SK-N-SH (cell line): Measurements from ENCODE around the gene CUX1. TPM values are rescaled to one million over a fixed set of nuclear protein-coding genes. Genes with fewer than 3 reads are reported as not detected.

Experiments
- CTCF ChIA-PET: fragments of 300-600, 350-600 bp; formaldehyde crosslinking; extraction: SDS; loops from one replicate; lab custom pipeline; 2021; lab: Yijun Ruan, JAX
- POLR2A ChIA-PET: fragments of 350-600 bp; sonication (Branson Sonifier 250); formaldehyde crosslinking; extraction: SDS; loops from one replicate; lab custom pipeline; 2020; ENCODE audit warnings: antibody characterized with exemption, inconsistent platforms; lab: Yijun Ruan, JAX
- DNase-seq: peaks from one replicate; pipeline ENCODE4 v3.0.0; 2012
- H2AFZ ChIP-seq: fragments of 200-600 bp; sonication (generic); 2 replicates; pipeline ENCODE4 v1.8.1; 2016; ENCODE audit warnings: antibody characterized with exemption, mild to moderate bottlenecking, low read depth
- H3F3A ChIP-seq: fragments of 200-600 bp; sonication (generic); replicated peaks from 2 replicates; pipeline ENCODE3; 2016; ENCODE audit warnings: antibody characterized with exemption, mild to moderate bottlenecking; ENCODE audit not compliant: insufficient read depth
- H3K27ac ChIP-seq, 2 experiments: fragments of 200-500 bp in 1 of 2; fragments of 200-600 bp in 1 of 2; sonication (Bioruptor generic) in 1 of 2; sonication (generic), shearing (Covaris generic) in 1 of 2; 2 replicates each; pipeline versions ENCODE4 v1.5.1 to v1.6.1; 2014 to 2016; ENCODE audit warnings: low read depth in 2 of 2, inconsistent platforms in 1 of 2, low read length in 1 of 2, mild to moderate bottlenecking in 1 of 2, mixed read lengths in 1 of 2
- H3K27me3 ChIP-seq: fragments of 200-600 bp; sonication (generic), shearing (Covaris generic); 2 replicates; pipeline ENCODE4 v1.6.1; 2016; ENCODE audit warnings: mixed run types; ENCODE audit not compliant: insufficient read depth
- H3K36me3 ChIP-seq, 2 experiments: fragments of 200-500 bp in 1 of 2; fragments of 200-600 bp in 1 of 2; sonication (Bioruptor generic) in 1 of 2; sonication (generic) in 1 of 2; replicated peaks in 1 of 2; 2 replicates each; pipeline versions ENCODE3 to v1.5.1; 2014 to 2016; ENCODE audit warnings: low read length in 1 of 2, mild to moderate bottlenecking in 1 of 2; ENCODE audit not compliant: insufficient read depth in 2 of 2, control insufficient read depth in 1 of 2
- H3K4me1 ChIP-seq, 2 experiments: fragments of 200-500 bp in 1 of 2; fragments of 200-600 bp in 1 of 2; sonication (Bioruptor generic) in 1 of 2; sonication (generic), shearing (Covaris generic) in 1 of 2; 2 replicates each; pipeline versions ENCODE4 v1.5.1 to v1.6.1; 2014 to 2016; ENCODE audit warnings: low read depth in 1 of 2, low read length in 1 of 2, mixed run types in 1 of 2; ENCODE audit not compliant: insufficient read depth in 2 of 2, control insufficient read depth in 1 of 2
- H3K4me2 ChIP-seq: fragments of 200-600 bp; sonication (generic), shearing (Covaris generic); 2 replicates; pipeline ENCODE4 v1.6.1; 2017; ENCODE audit warnings: mixed run types
- H3K4me3 ChIP-seq, 2 experiments: fragments of 200-500 bp in 1 of 2; fragments of 200-600 bp in 1 of 2; sonication (Bioruptor generic) in 1 of 2; sonication (generic), shearing (Covaris generic) in 1 of 2; 2 replicates each; pipeline versions ENCODE4 v1.5.1 to v1.8.1; 2014 to 2016; ENCODE audit warnings: low read depth in 2 of 2, inconsistent platforms in 1 of 2, low read length in 1 of 2, mild to moderate bottlenecking in 1 of 2, mixed read lengths in 1 of 2, moderate library complexity in 1 of 2
- H3K79me2 ChIP-seq: fragments of 200-600 bp; sonication (generic); 2 replicates; pipeline ENCODE4 v1.8.1; 2017; ENCODE audit warnings: mild to moderate bottlenecking; ENCODE audit not compliant: insufficient read depth
- H3K9ac ChIP-seq: fragments of 200-600 bp; sonication (generic); 2 replicates; pipeline ENCODE4 v1.6.1; 2017; ENCODE audit warnings: mixed run types
- H3K9me2 ChIP-seq: fragments of 200-600 bp; sonication (generic); 2 replicates; pipeline ENCODE4 v1.6.1; 2017; ENCODE audit warnings: mixed run types
- H3K9me3 ChIP-seq: fragments of 200-600 bp; sonication (generic); 2 replicates; pipeline ENCODE4 v1.6.1; 2017; ENCODE audit warnings: mixed run types, mild to moderate bottlenecking, moderate library complexity
- H4K20me1 ChIP-seq: fragments of 200-600 bp; sonication (generic); 2 replicates; pipeline ENCODE4 v1.6.1; 2017; ENCODE audit warnings: mild to moderate bottlenecking, mixed run types; ENCODE audit not compliant: insufficient read depth
- CHD2 ChIP-seq: fragments of 150-350 bp; IDR thresholded peaks from 2 replicates; pipeline ENCODE4 v1.6.1; 2018; ENCODE audit warnings: low read length; ENCODE audit not compliant: partially characterized antibody
- ELF1 ChIP-seq: IDR thresholded peaks from 2 replicates; pipeline ENCODE4 v1.4.0; 2012
- EZH2phosphoT487 ChIP-seq: fragments of 200-600 bp; sonication (generic); IDR thresholded peaks from 2 replicates; pipeline ENCODE4 v1.6.1; 2017; ENCODE audit warnings: low read depth, mixed run types, mild to moderate bottlenecking, antibody characterized with exemption, moderate library complexity, borderline replicate concordance
- JUND ChIP-seq: IDR thresholded peaks from 2 replicates; pipeline ENCODE4 v1.4.0; 2012
- MXI1 ChIP-seq: IDR thresholded peaks from 2 replicates; pipeline ENCODE4 v1.6.1; 2012; ENCODE audit warnings: mild to moderate bottlenecking, low read depth, low read length, improper control_type of control experiment
- NRF1 ChIP-seq: IDR thresholded peaks from 2 replicates; pipeline ENCODE4 v1.6.1; 2012; ENCODE audit warnings: low read depth, mild to moderate bottlenecking, low read length
- RAD21 ChIP-seq: IDR thresholded peaks from 2 replicates; pipeline ENCODE4 v1.6.1; 2012; ENCODE audit warnings: mild to moderate bottlenecking, low read length
- RCOR1 ChIP-seq: fragments of 150-350 bp; IDR thresholded peaks from 2 replicates; pipeline ENCODE4 v1.6.1; 2017; ENCODE audit warnings: antibody characterized with exemption, low read length
- RFX5 ChIP-seq: IDR thresholded peaks from 2 replicates; pipeline ENCODE4 v1.6.1; 2012; ENCODE audit warnings: mild to moderate bottlenecking, improper control_type of control experiment, low read length
- TEAD4 ChIP-seq: IDR thresholded peaks from 2 replicates; pipeline ENCODE4 v1.4.0; 2012; ENCODE audit warnings: mild to moderate bottlenecking, borderline replicate concordance; ENCODE audit not compliant: insufficient read depth
- WGBS: methylation state at CpG from one replicate; pipeline ENCODE4 v1.1.6; 2017; ENCODE audit warnings: low lambda C conversion rate; 5-methylcytosine and 5-hydroxymethylcytosine counted together
- polyA plus RNA-seq, 3 experiments: library from polyadenylated mRNA; depleted of rRNA; stranded (reverse); fragments of >200 nt; gene quantifications; 2 replicates each; pipeline ENCODE4 v1.2.3, GENCODE V29; 2012
- TF ChIP-seq, protein P1 (sequence below): fragments of 150-350 bp; IDR thresholded peaks from 2 replicates; pipeline ENCODE4 v1.6.1; 2016; ENCODE audit warnings: mild to moderate bottlenecking, low read depth, low read length
- TF ChIP-seq, protein P2 (sequence below): IDR thresholded peaks from 2 replicates; pipeline ENCODE4; 2012
- TF ChIP-seq, protein P3 (sequence below): IDR thresholded peaks from 2 replicates; pipeline ENCODE4 v1.4.0; 2012; ENCODE audit warnings: low read depth, borderline replicate concordance

CUX1 gene
- polyA plus RNA-seq, 1 of the 3 experiments (the other 2 are of a cell fraction): 68.6 TPM

DNA sequence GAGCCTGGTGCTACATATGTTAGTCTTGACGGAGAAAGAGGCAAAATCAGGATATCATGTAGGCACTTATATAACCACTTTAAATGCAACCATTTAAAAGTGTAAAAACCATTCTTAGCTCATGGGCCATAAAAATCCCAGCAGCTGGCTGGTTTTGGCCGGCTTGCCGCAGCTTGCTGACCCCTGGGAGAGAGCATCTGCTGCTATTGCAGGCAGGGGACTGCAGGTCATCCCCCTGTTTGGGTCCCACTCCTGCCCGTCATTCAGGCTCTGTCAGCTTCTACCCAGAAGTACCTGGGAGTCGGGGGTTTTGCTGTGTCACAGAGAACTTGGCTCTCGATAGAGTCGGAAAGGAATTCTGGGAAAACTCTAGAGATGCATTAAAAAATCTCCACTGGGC lies 187.4 kb downstream of the CUX1 start (continued):
- TF ChIP-seq TEAD4: no peak
- no peak for TF ChIP-seq RAD21
- no peak for TF ChIP-seq MXI1
- TF ChIP-seq RCOR1: no peak
- TF ChIP-seq RFX5: no peak
- TF ChIP-seq NRF1: no peak

DNA sequence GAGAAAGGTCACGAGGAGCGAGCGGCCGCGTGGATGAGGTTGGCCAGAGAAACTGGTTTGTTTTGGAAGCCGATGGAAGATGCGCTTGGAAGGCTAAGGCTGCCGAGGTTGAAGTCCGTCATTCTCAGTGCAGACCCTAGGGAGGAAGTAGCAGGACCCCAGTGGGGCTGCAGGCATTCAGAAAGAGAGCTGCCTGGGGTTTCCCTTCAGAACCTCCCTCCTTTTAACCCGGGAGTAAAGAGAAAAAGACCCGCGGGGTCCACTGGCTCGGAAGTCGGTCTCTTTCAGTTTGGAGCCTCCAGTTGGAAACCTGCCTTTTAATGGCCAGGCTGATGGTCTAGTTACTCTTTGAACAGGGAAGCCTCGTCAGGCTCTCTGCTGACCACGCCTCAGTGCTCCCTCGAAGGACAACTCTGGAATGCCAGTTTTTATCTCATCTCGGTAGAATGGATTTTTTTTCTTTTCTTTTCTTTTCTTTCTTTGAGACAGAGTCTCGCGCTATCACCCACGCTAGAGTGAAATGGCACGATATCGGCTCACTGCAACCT lies 188.6 kb downstream of the CUX1 start:
- TF ChIP-seq ELF1 (no peak), JUND (no peak), RCOR1 (no peak), RFX5 (no peak), EZH2phosphoT487 (no peak), CHD2 (no peak)
- TF ChIP-seq, protein P1, sequence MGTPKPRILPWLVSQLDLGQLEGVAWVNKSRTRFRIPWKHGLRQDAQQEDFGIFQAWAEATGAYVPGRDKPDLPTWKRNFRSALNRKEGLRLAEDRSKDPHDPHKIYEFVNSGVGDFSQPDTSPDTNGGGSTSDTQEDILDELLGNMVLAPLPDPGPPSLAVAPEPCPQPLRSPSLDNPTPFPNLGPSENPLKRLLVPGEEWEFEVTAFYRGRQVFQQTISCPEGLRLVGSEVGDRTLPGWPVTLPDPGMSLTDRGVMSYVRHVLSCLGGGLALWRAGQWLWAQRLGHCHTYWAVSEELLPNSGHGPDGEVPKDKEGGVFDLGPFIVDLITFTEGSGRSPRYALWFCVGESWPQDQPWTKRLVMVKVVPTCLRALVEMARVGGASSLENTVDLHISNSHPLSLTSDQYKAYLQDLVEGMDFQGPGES: no peak
- TF ChIP-seq, protein P2, sequence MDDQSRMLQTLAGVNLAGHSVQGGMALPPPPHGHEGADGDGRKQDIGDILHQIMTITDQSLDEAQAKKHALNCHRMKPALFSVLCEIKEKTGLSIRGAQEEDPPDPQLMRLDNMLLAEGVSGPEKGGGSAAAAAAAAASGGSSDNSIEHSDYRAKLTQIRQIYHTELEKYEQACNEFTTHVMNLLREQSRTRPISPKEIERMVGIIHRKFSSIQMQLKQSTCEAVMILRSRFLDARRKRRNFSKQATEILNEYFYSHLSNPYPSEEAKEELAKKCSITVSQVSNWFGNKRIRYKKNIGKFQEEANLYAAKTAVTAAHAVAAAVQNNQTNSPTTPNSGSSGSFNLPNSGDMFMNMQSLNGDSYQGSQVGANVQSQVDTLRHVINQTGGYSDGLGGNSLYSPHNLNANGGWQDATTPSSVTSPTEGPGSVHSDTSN: no peak
- TF ChIP-seq, protein P3, sequence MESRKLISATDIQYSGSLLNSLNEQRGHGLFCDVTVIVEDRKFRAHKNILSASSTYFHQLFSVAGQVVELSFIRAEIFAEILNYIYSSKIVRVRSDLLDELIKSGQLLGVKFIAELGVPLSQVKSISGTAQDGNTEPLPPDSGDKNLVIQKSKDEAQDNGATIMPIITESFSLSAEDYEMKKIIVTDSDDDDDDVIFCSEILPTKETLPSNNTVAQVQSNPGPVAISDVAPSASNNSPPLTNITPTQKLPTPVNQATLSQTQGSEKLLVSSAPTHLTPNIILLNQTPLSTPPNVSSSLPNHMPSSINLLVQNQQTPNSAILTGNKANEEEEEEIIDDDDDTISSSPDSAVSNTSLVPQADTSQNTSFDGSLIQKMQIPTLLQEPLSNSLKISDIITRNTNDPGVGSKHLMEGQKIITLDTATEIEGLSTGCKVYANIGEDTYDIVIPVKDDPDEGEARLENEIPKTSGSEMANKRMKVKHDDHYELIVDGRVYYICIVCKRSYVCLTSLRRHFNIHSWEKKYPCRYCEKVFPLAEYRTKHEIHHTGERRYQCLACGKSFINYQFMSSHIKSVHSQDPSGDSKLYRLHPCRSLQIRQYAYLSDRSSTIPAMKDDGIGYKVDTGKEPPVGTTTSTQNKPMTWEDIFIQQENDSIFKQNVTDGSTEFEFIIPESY: no peak
- no peaks in the 10 kb centered on the region for H3K36me3 ChIP-seq
- H3K79me2 ChIP-seq: peaks cover 9% of the 10 kb centered on the region
- H3K9ac ChIP-seq: no peak overlapping the region
- H3F3A ChIP-seq: no peaks in the 10 kb centered on the region
- no peaks in the 10 kb centered on the region for H3K27me3 ChIP-seq
- H3K4me3 ChIP-seq: no peak overlapping the region
- no peak for DNase-seq
- CTCF ChIA-PET: no interaction called here
- H3K27ac ChIP-seq: no peak overlapping the region
- H3K9me3 ChIP-seq: no peaks in the 10 kb centered on the region
- WGBS: 94% methylated on average over 23 of the region's 23 CpGs
- H3K4me2 ChIP-seq: no peak overlapping the region
- POLR2A ChIA-PET: no interaction called here
- peaks cover 7 to 8% of the 10 kb centered on the region in 2 experiments; a peak in 2 of 4 replicates for H3K4me1 ChIP-seq
- no peak overlapping the region for H2AFZ ChIP-seq
- H4K20me1 ChIP-seq: peaks cover 7% of the 10 kb centered on the region; the same call in 1 of the 2 replicates
- H3K9me2 ChIP-seq: no peaks in the 10 kb centered on the region
